ENCODE measurements around the gene IRX1. TPM values are rescaled to one million over a fixed set of nuclear protein-coding genes. Genes with fewer than 3 reads are reported as not detected.

The IRX1 gene
- total RNA-seq, 1 donor from 2014 or later, result 11.7 TPM

GRCh38 chr5:3650320-3650719, 54.7 kb downstream of the IRX1 start:
- DNase-seq (ENCODE audit: low read depth), result no peak

DNA sequence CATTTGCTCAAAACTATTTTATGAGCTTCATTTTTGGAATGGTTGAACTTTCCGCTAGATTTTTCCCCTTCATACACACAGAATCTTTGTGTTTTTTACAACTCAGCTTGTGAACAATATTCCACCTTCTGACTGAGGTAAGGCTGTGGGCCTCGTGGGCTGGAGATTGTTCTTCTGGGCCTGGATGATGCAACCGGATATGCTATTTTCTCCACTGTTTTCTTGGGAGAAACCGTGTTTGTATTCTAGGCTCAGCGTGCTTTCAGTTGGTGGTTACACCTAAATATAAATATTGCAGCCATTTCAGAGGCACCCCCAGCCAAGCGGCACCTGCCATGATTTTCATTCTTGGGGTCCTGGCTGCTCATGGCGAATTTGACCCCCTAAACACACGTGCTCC, 55.2 kb downstream of the IRX1 start:
- no peak for DNase-seq (ENCODE audit: low read depth)

Data from renal cortical epithelial cell (primary cell).